SK-N-SH treated with all-trans-retinoic acid at 6 μM for 48 hours (cell line): ENCODE data around the gene RGCC.

Experiments used
- ATAC-seq: fragments of 200-7000 bp; cut with Tn5 transposase; 3 replicates; pipeline ENCODE4 v1.9.1; 2020; ENCODE audit warnings: mild to moderate bottlenecking, moderate library complexity
- ARNTL ChIP-seq: fragments of 450-650 bp; formaldehyde crosslinking; IDR thresholded peaks from 2 replicates; pipeline ENCODE4 v1.5.0; 2020; ENCODE audit warnings: low read depth, mild to moderate bottlenecking, moderate library complexity, borderline replicate concordance
- BACH2 ChIP-seq: fragments of 250-450 bp; sonication (Bioruptor Pico); IDR thresholded peaks from 2 replicates; pipeline ENCODE4 v1.9.0; 2021; ENCODE audit warnings: mild to moderate bottlenecking, borderline replicate concordance
- CREB5 ChIP-seq: fragments of 250-450 bp; sonication (Bioruptor Pico); IDR thresholded peaks from 2 replicates; pipeline ENCODE4 v1.5.1; 2020; ENCODE audit warnings: low read depth, mild to moderate bottlenecking, moderate library complexity
- CSDC2 ChIP-seq: fragments of 250-450 bp; sonication (Bioruptor Pico); IDR thresholded peaks from 2 replicates; pipeline ENCODE4 v1.5.0; 2020; ENCODE audit warnings: mild to moderate bottlenecking, moderate library complexity
- CSRNP3 ChIP-seq: fragments of 250-450 bp; sonication (Bioruptor Pico); IDR thresholded peaks from 2 replicates; pipeline ENCODE4 v1.5.1; 2021; ENCODE audit warnings: mild to moderate bottlenecking, moderate library complexity
- ESRRG ChIP-seq: fragments of 250-450 bp; sonication (Bioruptor Pico); IDR thresholded peaks from 2 replicates; pipeline ENCODE4 v1.6.1; 2021; ENCODE audit warnings: mild to moderate bottlenecking
- ISL1 ChIP-seq: fragments of 250-450 bp; sonication (Bioruptor Pico); IDR thresholded peaks from 2 replicates; pipeline ENCODE4 v2.1.2; 2022; ENCODE audit warnings: mild to moderate bottlenecking, moderate library complexity
- OSR1 ChIP-seq: fragments of 250-450 bp; sonication (Bioruptor Pico); IDR thresholded peaks from 2 replicates; pipeline ENCODE4 v1.8.0; 2022; ENCODE audit warnings: moderate library complexity, mild to moderate bottlenecking, inconsistent platforms
- PATZ1 ChIP-seq: fragments of 250-450 bp; sonication (Bioruptor Pico); IDR thresholded peaks from 2 replicates; pipeline ENCODE4 v1.8.0; 2020; ENCODE audit warnings: mild to moderate bottlenecking, moderate library complexity, borderline replicate concordance
- POU6F1 ChIP-seq: fragments of 250-450 bp; sonication (Bioruptor Pico); IDR thresholded peaks from 2 replicates; pipeline ENCODE4 v1.8.0; 2021; ENCODE audit warnings: low read depth, mild to moderate bottlenecking, moderate library complexity, borderline replicate concordance
- RARB ChIP-seq: fragments of 250-450 bp; sonication (Bioruptor Pico); IDR thresholded peaks from 2 replicates; pipeline ENCODE4 v1.8.0; 2021; ENCODE audit warnings: mild to moderate bottlenecking, moderate library complexity
- SNAI2 ChIP-seq: fragments of 250-450 bp; sonication (Bioruptor Pico); IDR thresholded peaks from 2 replicates; pipeline ENCODE4 v1.5.0; 2020; ENCODE audit warnings: mild to moderate bottlenecking, moderate library complexity
- TCF4 ChIP-seq: fragments of 250-450 bp; sonication (Bioruptor Pico); IDR thresholded peaks from 2 replicates; pipeline ENCODE4 v1.8.0; 2021; ENCODE audit warnings: mild to moderate bottlenecking, moderate library complexity, borderline replicate concordance
- TOX ChIP-seq: fragments of 250-450 bp; sonication (Bioruptor Pico); IDR thresholded peaks from 2 replicates; pipeline ENCODE4 v1.8.0; 2021; ENCODE audit warnings: mild to moderate bottlenecking, moderate library complexity, borderline replicate concordance
- TSHZ2 ChIP-seq: fragments of 250-450 bp; sonication (Bioruptor Pico); IDR thresholded peaks from 2 replicates; pipeline ENCODE4 v1.5.0; 2020; ENCODE audit warnings: mild to moderate bottlenecking, moderate library complexity
- ZC3H10 ChIP-seq: fragments of 250-450 bp; sonication (Bioruptor Pico); IDR thresholded peaks from 2 replicates; pipeline ENCODE4 v1.5.1; 2021; ENCODE audit warnings: mild to moderate bottlenecking, moderate library complexity
- ZFP3 ChIP-seq: fragments of 250-450 bp; sonication (Bioruptor Pico); IDR thresholded peaks from 2 replicates; pipeline ENCODE4 v1.5.0; 2020; ENCODE audit warnings: mild to moderate bottlenecking, moderate library complexity
- ZFP30 ChIP-seq: fragments of 450-650 bp; formaldehyde crosslinking; IDR thresholded peaks from 2 replicates; pipeline ENCODE4 v1.5.0; 2022; ENCODE audit warnings: mild to moderate bottlenecking, moderate library complexity
- ZNF565 ChIP-seq: fragments of 450-650 bp; formaldehyde crosslinking; conservative IDR thresholded peaks from 2 replicates; pipeline ENCODE4 v1.5.0; 2020; ENCODE audit warnings: low read depth, mild to moderate bottlenecking, moderate library complexity
- ZNF70 ChIP-seq: fragments of 450-650 bp; formaldehyde crosslinking; IDR thresholded peaks from 2 replicates; pipeline ENCODE4 v1.5.0; 2020; ENCODE audit warnings: mild to moderate bottlenecking, moderate library complexity
- ZNF8 ChIP-seq: fragments of 450-650 bp; formaldehyde crosslinking; IDR thresholded peaks from 2 replicates; pipeline ENCODE4 v1.5.0; 2020; ENCODE audit warnings: mild to moderate bottlenecking, moderate library complexity

Gene RGCC

GRCh38 chr13:41409611-41410010 is 47.7 kb upstream of the RGCC start:
- TF ChIP-seq ZNF8 (CRISPR knock-in tag), result no peak
- TF ChIP-seq PATZ1, result no peak
- TF ChIP-seq TSHZ2, result no peak
- no peak for TF ChIP-seq RARB (CRISPR knock-in tag)
- TF ChIP-seq ZNF565 (CRISPR knock-in tag), result no peak
- no peak for TF ChIP-seq CSRNP3 (CRISPR knock-in tag)
- no peak for TF ChIP-seq ZFP30 (CRISPR knock-in tag)
- no peak for ATAC-seq

- no peak for ATAC-seq
- TF ChIP-seq ZC3H10 (no peak), ESRRG (CRISPR knock-in tag) (no peak), ISL1 (CRISPR knock-in tag) (no peak), TOX (CRISPR knock-in tag) (no peak), TCF4 (CRISPR knock-in tag) (no peak)
These were observed 46.3 kb upstream of the RGCC start for GRCh38 chr13:41411060-41411459.

GRCh38 chr13:41411522-41411921 is 45.8 kb upstream of the RGCC start:
- TF ChIP-seq ZNF8 (CRISPR knock-in tag) (no peak), TCF4 (CRISPR knock-in tag) (no peak), ZNF565 (CRISPR knock-in tag) (no peak), ISL1 (CRISPR knock-in tag) (no peak), CREB5 (CRISPR knock-in tag) (no peak), ZFP3 (CRISPR knock-in tag) (no peak), ZNF70 (CRISPR knock-in tag) (no peak), ZFP30 (CRISPR knock-in tag) (no peak), CSDC2 (CRISPR knock-in tag) (no peak), SNAI2 (no peak), PATZ1 (no peak), RARB (CRISPR knock-in tag) (no peak), BACH2 (CRISPR knock-in tag) (no peak), ZC3H10 (no peak), TSHZ2 (no peak), POU6F1 (CRISPR knock-in tag) (no peak), ARNTL (CRISPR knock-in tag) (no peak), OSR1 (CRISPR knock-in tag) (no peak), TOX (CRISPR knock-in tag) (no peak)
- peak; percentile 61; the same call in 2 of the 3 replicates for ATAC-seq
